Measurements from ENCODE around the gene SAMHD1.
"Not testable (repeated sequence)": the region's sequence is repeated elsewhere in the genome, so short reads cannot be mapped to it uniquely, and the experiment has no call there.

The SAMHD1 gene

DNA sequence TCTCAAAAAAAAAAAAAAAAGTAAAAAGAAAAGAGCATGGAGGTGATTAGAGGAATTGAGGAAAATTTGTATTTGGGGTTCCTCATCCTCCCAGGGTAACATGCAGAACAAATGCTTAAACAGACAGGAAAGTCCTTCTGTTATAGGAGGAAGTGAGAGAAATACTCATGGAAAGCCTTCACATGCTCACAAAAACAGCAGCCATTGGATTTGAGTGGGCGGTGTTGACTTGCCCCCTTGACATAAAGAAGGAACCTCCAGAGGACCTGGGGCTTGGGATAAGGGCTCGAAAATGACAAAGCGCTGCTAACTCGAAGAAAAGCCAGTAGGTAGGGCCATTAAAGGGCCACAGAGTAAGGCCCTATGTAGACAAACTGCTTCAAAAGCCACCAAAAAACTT is 17.5 kb upstream of the SAMHD1 start:
- CTCF ChIA-PET: interaction anchor here (0.6 kb wide), 1 partner anchor 33 kb away, joined by 3 read pairs; no protein-coding TSS in a partner anchor

DNA sequence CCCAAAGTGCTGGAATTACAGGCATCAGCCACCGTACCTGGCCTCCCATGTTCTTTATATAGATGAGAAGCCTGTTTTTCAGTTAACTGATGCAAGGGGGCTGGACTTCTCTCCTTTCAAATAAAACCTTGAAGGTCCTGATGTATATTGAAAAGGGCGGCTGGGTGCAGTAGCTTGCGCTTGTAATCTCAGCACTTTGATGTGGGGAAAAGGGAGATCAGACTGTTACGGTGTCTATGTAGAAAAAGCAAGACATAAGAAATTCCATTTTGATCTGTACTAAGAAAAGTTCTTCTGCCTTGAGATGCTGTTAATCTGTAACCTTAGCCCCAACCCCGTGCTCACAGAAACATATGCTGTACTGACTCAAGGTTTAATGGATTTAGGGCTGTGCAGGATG is 16.1 kb upstream of the SAMHD1 start:
- Mint-ChIP-seq H3K4me1 (peaks cover 64% of the 10 kb centered on the region), H3K4me3 (no peak overlapping the region), H3K9me3 (peaks cover 9% of the 10 kb centered on the region), H3K27ac (peak overlapping the region; percentile 89), H3K36me3 (peaks cover 28% of the 10 kb centered on the region), H3K27me3 (no peaks in the 10 kb centered on the region)
- DNase-seq: no peak
- CTCF ChIA-PET: interaction anchor here (1.2 kb wide), 1 partner anchor 12 kb away, joined by 5 read pairs; no protein-coding TSS in a partner anchor

More for the DNA sequence above, 17.5 kb upstream of the SAMHD1 start:
- Mint-ChIP-seq H3K4me1 (peaks cover 71% of the 10 kb centered on the region), H3K27me3 (no peaks in the 10 kb centered on the region), H3K4me3 (peak overlapping the region; percentile 52), H3K36me3 (peaks cover 24% of the 10 kb centered on the region), H3K9me3 (peaks cover 5% of the 10 kb centered on the region), H3K27ac (peak overlapping the region; percentile 89)
- DNase-seq: no peak

DNA sequence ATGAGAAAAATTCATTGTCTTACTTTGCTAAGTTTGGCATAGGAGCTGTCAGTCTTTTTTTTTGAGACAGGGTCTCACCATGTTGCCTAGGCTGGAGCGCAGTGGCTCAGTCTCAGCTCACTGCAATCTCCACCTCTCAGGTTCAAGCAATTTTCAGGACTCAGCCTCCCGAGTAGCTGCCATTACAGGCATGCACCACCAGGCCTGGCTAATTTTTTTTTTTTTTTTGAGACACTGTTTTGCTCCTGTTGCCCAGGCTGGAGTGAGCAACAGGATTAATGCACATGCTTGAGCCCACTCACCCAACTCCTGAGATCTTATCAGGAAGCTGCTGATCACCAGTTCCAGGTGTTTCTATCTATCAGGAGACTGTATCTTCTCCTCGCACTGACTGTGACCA is 15.5 kb upstream of the SAMHD1 start:
- Mint-ChIP-seq H3K36me3 (peaks cover 30% of the 10 kb centered on the region), H3K4me1 (peaks cover 60% of the 10 kb centered on the region), H3K27ac (peak overlapping the region; percentile 89), H3K9me3 (peaks cover 15% of the 10 kb centered on the region)
- not testable (repeated sequence) for DNase-seq, H3K27me3 Mint-ChIP-seq, H3K4me3 Mint-ChIP-seq
- CTCF ChIA-PET: interaction anchor here (1.2 kb wide), 1 partner anchor 11 kb away, joined by 5 read pairs; no protein-coding TSS in a partner anchor

DNA sequence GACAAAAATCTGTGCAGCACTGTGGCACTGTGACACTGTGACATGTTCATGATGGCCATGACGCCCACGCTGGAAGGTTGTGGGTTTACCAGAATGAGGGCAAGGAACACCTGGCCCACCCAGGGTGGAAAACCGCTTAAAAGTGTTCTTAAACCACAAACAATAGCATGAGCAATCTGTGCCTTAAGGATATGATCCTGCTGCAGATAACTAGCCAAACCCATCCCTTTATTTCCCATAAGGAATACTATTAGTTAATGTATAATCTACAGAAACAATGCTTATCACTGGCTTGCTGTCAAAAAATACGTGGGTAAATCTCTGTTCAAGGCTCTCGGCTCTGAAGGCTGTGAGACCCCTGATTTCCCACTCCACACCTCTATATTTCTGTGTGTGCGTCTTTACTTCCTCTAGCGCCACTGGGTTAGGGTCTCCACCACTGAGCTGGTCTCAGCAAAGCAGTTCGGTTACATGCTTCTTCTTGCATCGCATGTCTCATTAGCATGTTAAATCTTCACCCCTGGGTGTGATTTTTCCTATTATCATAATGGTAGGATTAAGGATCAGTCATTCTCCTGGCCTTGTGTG is 10.9 kb upstream of the SAMHD1 start:
- DNase-seq, H3K4me3 Mint-ChIP-seq, H3K27me3 Mint-ChIP-seq, H3K36me3 Mint-ChIP-seq, H3K27ac Mint-ChIP-seq: not testable (repeated sequence)
- Mint-ChIP-seq H3K4me1 (peaks cover 24% of the 10 kb centered on the region), H3K9me3 (peaks cover 13% of the 10 kb centered on the region)
- CTCF ChIA-PET: interaction anchor here (0.6 kb wide), 1 partner anchor 8 kb away, joined by 3 read pairs; no protein-coding TSS in a partner anchor

DNA sequence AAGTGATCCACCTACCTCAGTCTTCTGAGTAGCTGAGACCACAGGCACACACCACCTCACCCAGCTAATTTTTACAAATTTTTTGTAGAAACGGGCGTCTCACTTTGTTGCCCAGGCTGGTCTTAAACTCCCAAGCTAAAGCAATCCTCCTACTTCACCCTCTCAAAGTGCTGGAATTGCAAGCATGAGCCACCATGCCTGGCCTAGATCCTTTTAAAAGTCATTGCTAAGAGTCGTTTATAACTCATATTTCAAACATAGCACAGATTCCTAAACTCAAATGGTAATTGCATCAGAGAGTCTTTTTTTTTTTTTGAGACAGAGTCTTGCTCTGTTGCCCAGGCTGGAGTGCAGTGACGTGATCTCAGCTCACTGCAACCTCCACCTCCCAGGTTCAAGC is 7.7 kb upstream of the SAMHD1 start:
- Mint-ChIP-seq H3K36me3 (peaks cover 9% of the 10 kb centered on the region), H3K27me3 (no peaks in the 10 kb centered on the region), H3K4me3 (no peak overlapping the region), H3K27ac (no peak overlapping the region), H3K4me1 (peaks cover 28% of the 10 kb centered on the region), H3K9me3 (peaks cover 13% of the 10 kb centered on the region)
- no peak for DNase-seq
- CTCF ChIA-PET: interaction anchor here (0.6 kb wide), 1 partner anchor 84 kb away, joined by 3 read pairs; no protein-coding TSS in a partner anchor

DNA sequence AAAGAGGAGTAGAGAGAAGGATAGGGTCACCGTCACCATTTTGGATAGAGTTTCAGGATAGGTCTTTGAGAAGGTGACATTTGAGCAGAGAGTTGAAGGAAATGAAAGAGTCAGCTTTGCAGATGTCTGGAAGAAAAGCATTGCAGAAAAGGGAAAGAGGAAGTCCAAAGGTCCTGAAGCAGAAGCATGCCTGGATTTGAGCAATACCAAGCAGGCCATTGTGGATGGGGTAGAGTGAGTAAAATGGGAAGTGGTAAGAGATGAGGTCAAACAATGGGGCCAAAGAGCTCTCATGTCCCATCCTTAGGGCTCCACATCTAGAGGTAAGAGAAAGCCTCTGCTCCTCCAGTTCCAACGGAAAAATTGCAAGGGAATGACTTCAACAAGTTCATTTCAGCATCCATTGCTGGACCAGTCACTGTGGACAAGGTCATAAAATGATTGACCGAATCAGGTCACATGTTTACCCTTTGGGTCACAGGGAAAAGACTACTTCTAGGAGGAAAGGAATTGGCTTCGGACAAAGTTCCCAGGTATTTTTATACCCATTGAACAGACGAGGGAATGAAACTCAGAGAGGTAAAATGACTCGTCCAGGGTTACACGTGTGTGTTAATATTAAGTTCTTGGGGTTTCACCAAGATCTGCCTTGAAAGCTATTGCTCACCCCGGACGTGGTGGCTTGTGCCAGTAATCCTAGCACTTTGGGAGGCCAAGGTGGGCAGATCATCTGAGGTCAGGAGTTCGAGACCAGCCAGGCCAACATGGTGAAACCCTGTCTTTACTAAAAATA is 6.6 kb upstream of the SAMHD1 start:
- Mint-ChIP-seq H3K9me3 (peaks cover 13% of the 10 kb centered on the region), H3K36me3 (peaks cover 9% of the 10 kb centered on the region), H3K4me1 (peaks cover 30% of the 10 kb centered on the region), H3K4me3 (no peak overlapping the region), H3K27me3 (no peaks in the 10 kb centered on the region), H3K27ac (no peak overlapping the region)
- CTCF ChIA-PET: no interaction called here
- no peak for DNase-seq

DNA sequence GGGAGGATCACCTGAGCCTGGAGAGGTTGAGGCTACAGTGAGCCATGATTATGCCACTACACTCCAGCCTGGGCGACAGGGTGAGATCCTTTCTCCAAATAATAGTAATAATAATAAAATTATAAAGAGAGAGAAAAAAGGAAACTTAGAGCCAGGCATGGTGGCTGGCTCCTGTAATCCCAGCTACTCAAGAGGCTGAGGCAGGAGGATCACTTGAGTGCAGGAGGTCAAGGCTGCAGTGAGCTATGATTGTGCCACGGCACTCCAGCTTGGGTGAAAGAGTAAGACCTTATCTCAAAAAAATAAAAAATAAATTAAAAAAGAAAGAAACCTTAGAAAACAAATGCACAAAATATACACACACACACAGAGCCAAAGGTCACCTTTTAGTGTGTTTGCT is 5.2 kb upstream of the SAMHD1 start:
- no peaks in the 10 kb centered on the region for H3K27me3 Mint-ChIP-seq
- no peak overlapping the region for H3K4me3 Mint-ChIP-seq
- DNase-seq: no peak
- peaks cover 2% of the 10 kb centered on the region for H3K9me3 Mint-ChIP-seq
- peaks cover 32% of the 10 kb centered on the region for H3K4me1 Mint-ChIP-seq
- CTCF ChIA-PET: no interaction called here
- H3K27ac Mint-ChIP-seq: no peak overlapping the region
- no peaks in the 10 kb centered on the region for H3K36me3 Mint-ChIP-seq

DNA sequence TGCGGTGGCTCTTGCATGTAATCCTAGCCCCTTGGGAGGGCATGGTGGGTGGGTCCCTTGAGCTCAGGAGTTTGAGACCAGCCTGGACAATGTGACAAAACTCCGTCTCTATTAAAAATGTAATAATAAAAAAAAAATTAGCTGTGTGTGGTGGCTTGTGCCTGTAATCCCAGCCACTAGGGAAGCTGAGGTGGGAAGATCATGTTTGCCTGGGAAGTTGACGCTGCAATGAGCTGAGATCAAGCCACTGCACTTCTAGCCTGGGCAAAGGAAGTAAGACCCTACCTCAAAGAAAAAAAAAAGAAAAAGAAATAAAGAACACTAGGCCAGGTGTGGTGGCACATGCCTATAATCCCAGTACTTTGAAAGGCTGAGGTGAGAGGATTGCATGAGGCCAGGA is 4.5 kb upstream of the SAMHD1 start:
- H3K27ac Mint-ChIP-seq: no peak overlapping the region
- DNase-seq: no peak
- no peaks in the 10 kb centered on the region for H3K36me3 Mint-ChIP-seq
- CTCF ChIA-PET: interaction anchor here (1.5 kb wide), 1 partner anchor 11 kb away, joined by 5 read pairs; no protein-coding TSS in a partner anchor
- H3K27me3 Mint-ChIP-seq: peaks cover 4% of the 10 kb centered on the region
- peaks cover 34% of the 10 kb centered on the region for H3K4me1 Mint-ChIP-seq
- no peak overlapping the region for H3K4me3 Mint-ChIP-seq
- H3K9me3 Mint-ChIP-seq: peaks cover 2% of the 10 kb centered on the region

DNA sequence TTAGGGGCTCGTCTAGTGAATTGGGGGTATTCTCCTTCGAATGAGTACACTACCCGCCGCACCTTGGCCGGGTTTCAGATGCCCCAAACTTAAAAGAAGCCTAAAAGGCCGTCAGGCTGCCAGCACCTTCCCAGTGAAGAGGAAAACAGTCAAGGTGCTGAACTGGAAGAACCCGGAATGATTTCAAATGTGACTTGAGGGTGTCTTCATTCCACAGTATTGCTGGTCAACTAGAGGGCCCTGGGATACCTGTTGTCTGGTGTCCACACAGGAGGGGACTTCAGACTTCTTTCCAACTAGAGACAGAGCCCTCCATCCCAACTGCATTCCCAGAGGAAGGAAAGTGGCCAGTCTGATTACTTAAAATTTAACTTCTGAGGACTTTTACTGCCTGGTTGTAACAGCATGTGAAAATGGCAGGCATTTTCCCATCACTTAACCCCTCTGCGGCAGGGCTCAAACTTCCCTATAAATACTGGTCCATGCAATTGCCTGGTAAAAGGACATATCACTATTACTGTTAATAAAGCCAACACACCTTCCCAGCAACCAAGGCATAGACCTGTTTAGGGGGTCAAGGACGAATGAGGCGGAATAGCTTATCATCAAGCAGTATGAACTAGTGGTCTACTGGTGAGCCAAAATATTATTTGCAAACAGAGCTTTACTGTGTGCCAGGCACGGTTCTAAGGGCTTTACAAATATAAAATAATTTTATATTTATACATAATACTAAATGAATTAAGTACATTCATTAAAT is 651 bp upstream of the SAMHD1 start:
- Mint-ChIP-seq H3K36me3 (peaks cover 31% of the 10 kb centered on the region), H3K4me1 (peaks cover 40% of the 10 kb centered on the region), H3K9me3 (no peaks in the 10 kb centered on the region), H3K27me3 (peaks cover 4% of the 10 kb centered on the region), H3K4me3 (peak overlapping the region; percentile 97), H3K27ac (peak overlapping the region; percentile 93)
- CTCF ChIA-PET: no interaction called here
- no peak for DNase-seq

DNA sequence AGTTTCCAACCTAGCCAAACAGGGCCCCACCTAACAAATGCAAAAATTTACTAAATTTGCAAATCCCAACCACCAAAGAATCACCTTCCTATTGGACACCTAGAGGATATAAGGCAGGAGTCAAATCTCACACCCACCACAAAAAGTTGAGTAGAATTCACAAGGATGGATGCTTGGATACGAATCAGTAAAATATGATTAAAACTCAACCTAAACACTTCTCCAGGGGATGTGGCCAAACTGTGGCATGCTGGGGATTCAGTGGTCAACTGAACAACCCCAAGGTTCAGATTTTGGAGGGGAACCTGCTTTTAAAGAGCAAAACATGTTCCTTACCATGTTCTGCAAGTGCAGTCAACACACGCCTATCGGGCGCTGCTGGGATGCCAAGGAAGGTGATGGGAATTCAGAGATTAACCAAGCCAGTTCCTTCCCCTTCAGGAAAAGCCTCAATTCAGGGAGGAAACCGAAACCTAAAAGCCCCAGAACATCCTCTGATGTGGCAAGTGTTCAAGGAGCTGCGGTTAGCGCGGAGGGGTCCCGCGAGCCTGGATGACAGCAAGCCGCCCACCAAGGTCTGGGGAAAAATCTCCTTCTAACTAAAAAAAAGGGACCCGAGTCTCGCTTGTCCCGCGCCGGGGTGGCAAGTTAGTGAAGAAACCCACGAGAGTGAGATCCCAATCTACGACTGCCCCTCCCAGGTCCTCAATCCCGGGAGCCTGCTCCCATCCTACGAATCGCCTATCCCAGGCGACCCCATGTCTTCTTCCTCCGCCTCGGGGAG is 902 bp downstream of the SAMHD1 start:
- Mint-ChIP-seq H3K27me3 (peaks cover 4% of the 10 kb centered on the region), H3K27ac (peak overlapping the region; percentile 93), H3K9me3 (no peaks in the 10 kb centered on the region), H3K4me1 (peaks cover 53% of the 10 kb centered on the region), H3K4me3 (peak overlapping the region; percentile 97), H3K36me3 (peaks cover 43% of the 10 kb centered on the region)
- CTCF ChIA-PET: no interaction called here
- DNase-seq: peak; percentile 69

DNA sequence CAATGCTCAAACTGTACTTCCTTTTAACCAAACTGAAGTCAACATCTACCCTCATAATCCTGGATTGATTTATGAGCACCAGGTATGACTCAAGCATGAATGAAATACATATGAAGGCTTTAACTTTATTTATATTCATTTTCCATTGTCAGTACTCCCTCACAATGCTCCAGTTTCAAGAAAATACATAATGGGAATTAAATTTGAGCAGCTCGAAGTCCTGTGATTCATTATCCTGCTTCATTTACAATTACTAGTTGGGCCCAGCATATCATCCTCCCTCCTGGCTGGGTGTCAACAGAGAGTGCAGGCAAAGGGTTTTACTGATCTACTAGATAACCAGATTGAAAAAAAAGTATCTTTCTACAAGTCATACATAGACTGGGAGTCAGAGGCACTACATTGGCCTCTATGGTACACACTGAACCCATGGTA is 10.1 kb downstream of the SAMHD1 start:
- Mint-ChIP-seq H3K36me3 (peaks cover 73% of the 10 kb centered on the region), H3K27me3 (no peaks in the 10 kb centered on the region), H3K4me3 (peak overlapping the region; percentile 30), H3K9me3 (no peaks in the 10 kb centered on the region), H3K4me1 (peaks cover 79% of the 10 kb centered on the region), H3K27ac (peak overlapping the region; percentile 47)
- no peak for DNase-seq
- CTCF ChIA-PET: no interaction called here

DNA sequence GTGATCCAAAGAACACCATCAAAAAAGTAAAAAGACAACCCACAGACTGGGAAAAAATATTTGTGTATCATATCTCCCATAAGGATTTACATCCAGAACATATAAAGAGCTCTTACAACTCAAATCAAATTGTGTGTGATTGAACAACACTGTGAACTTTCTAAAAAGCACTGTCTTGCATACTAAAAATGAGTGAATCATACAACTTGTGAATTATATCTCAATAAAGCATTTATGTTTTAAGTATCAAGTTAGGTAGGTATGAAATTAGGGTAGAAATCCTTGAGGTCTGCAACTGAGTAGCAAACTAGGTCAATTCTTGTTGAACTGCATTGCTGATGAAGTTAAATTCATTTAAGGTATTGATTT is 14.1 kb downstream of the SAMHD1 start:
- CTCF ChIA-PET: no interaction called here
- peak overlapping the region; percentile 58 for H3K27ac Mint-ChIP-seq

DNA sequence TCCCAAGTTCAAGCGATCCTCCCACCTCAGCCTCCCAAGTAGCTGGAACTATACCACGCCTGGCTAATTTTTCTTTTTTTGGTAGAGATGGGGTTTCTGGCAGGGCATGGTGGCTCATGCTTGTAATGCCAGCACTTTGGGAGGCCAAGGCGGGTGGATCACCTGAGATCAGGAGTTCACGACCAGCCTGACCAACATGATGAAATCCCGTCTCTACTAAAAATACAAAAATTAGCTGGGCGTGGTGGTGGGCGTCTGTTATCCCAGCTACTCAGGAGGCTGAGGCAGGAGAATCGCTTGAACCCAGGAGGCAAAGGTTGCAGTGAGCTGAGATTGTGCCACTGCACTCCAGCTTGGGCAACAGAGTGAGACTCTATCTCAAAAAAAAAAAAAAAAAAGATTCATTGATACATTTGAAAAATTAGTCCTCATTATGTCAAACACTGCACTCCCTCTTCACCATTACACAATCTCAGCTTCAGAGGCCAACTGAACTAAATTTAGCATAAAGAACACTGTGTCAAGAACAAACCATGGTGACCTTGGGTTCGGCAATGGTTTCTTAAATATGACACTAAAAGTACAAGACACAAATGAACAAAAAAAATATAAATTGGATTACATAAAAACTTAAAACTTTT is 14.6 kb downstream of the SAMHD1 start:
- DNase-seq, H3K27me3 Mint-ChIP-seq, H3K4me3 Mint-ChIP-seq, H3K9me3 Mint-ChIP-seq, CTCF ChIA-PET: not testable (repeated sequence)
- peak overlapping the region; percentile 58 for H3K27ac Mint-ChIP-seq
- H3K36me3 Mint-ChIP-seq: peaks cover 63% of the 10 kb centered on the region
- peaks cover 65% of the 10 kb centered on the region for H3K4me1 Mint-ChIP-seq

More for the DNA sequence above, 14.1 kb downstream of the SAMHD1 start:
- peaks cover 64% of the 10 kb centered on the region for H3K4me1 Mint-ChIP-seq
- peaks cover 61% of the 10 kb centered on the region for H3K36me3 Mint-ChIP-seq
- H3K27me3 Mint-ChIP-seq: no peaks in the 10 kb centered on the region
- no peaks in the 10 kb centered on the region for H3K9me3 Mint-ChIP-seq
- H3K4me3 Mint-ChIP-seq: no peak overlapping the region
- DNase-seq: no peak
